ENCODE measurements around the gene F7. TPM values are rescaled to one million over a fixed set of nuclear protein-coding genes. Genes with fewer than 3 reads are reported as not detected.
"Not testable (repeated sequence)": the region's sequence is repeated elsewhere in the genome, so short reads cannot be mapped to it uniquely, and the experiment has no call there.

The F7 gene
- polyA plus RNA-seq, 3 donors = 0.07 to 0.12 TPM; not detected in 1

DNA sequence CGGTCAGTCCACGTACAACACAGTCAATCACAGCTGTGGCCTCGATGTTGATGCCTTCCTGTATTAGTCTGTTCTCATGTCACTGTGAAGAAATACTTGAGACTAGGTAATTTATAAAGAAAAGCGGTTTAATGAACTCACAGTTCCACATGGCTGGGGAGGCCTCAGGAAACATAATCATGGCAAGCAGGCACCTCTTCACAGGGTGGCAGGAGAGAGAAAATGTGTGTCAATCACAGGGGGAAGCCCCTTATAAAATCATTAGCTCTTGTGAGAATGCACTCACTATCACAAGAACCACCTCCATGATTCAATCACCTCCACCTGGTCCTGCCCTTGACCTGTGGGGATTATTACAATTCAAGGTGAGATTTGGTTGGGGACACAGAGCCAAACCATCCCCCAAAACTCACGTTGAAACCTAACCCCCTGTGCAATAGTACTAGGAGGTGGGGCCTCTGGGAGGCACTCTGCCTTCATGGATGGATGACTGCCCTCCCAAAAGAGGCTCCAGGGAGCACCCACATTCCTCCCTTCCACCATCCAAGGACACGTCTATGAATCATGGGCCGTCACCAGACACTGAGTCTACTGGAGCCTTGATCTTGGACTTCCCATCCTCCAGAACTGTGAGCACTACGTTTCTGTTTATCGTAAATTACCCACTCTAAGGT lies 50.5 kb downstream of the F7 start:
- WGBS, 3 donors = 84 to 89% (median 89%) methylated on average over 9 of the region's 9 CpGs
- H3K27ac ChIP-seq (ENCODE audit: low read depth, low read length) = no peak overlapping the region

- WGBS, 3 donors = 67 to 73% (median 70%) methylated on average over 12 of the region's 12 CpGs
- no peak overlapping the region for H3K27ac ChIP-seq (ENCODE audit: low read depth, low read length)
Measured at GRCh38 chr13:113157206-113157928, 51.8 kb downstream of the F7 start.

- no peak within 1 kb of the TSS for H3K27ac ChIP-seq (ENCODE audit: low read depth, low read length)
- 45 to 65% (median 61%) methylated on average over 16 of the region's 16 CpGs for WGBS, 3 donors
Measured at GRCh38 chr13:113157929-113158747, 52.5 kb downstream of the F7 start, which contains the start of gene PROZ. TSS of gene PROZ (plus strand) at chr13:113158648. CDS start at chr13:113158661, 13 bp downstream.

- 69 to 82% (median 75%) methylated on average over 7 of the region's 7 CpGs for WGBS, 3 donors
- H3K27ac ChIP-seq (ENCODE audit: low read depth, low read length) = no peak overlapping the region
Measured at GRCh38 chr13:113158946-113159345, 53.4 kb downstream of the F7 start.

GRCh38 chr13:113159701-113160100 lies 54.1 kb downstream of the F7 start:
- H3K27ac ChIP-seq (ENCODE audit: low read depth, low read length) = no peak overlapping the region
- WGBS, 3 donors = 85 to 89% (median 88%) methylated on average over 20 of the region's 20 CpGs

DNA sequence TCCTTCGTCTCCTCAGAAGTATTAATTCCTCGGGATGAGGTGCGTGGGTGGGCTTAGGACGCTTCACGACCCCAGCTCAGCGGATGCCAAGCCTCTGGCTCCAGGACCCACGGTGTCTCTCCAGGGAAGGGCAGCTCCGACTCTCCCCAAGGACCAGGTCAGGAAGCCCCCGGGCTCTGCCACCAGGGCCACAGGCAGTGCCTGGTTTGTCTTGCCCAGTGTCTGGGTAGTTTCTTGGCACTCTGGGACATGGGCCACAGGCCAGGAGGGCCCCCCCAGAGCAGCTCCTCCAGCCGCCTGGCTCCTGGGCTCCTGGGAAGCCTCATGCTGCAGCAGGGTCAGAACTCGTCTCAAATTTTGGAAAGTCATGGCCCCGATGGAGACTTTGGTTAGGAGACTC lies 55.4 kb downstream of the F7 start:
- 65 to 74% (median 67%) methylated on average over 12 of the region's 12 CpGs for WGBS, 3 donors
- H3K27ac ChIP-seq (ENCODE audit: low read depth, low read length) = no peak overlapping the region

GRCh38 chr13:113161433-113161832 lies 55.8 kb downstream of the F7 start:
- 47 to 62% (median 53%) methylated on average over 9 to 16 of the region's 16 CpGs for WGBS, 3 donors
- H3K27ac ChIP-seq (ENCODE audit: low read depth, low read length) = no peak overlapping the region

DNA sequence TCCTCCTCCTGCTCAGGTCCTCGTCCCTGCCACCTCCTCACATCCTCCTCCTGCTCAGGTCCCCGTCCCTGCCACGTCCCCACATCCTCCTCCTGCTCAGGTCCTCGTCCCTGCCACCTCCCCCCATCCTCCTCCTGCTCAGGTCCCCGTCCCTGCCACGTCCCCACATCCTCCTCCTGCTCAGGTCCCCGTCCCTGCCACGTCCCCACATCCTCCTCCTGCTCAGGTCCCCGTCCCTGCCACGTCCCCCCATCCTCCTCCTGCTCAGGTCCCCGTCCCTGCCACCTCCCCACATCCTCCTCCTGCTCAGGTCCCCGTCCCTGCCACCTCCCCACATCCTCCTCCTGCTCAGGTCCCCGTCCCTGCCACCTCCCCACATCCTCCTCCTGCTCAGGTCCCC lies 56.4 kb downstream of the F7 start:
- H3K27ac ChIP-seq (ENCODE audit: low read depth, low read length) = not testable (repeated sequence)
- WGBS, 3 donors = 10 to 29% (median 24%) methylated on average over 9 to 11 of the region's 13 CpGs

GRCh38 chr13:113162783-113163685 lies 57.4 kb downstream of the F7 start:
- WGBS, 3 donors = 20 to 37% (median 34%) methylated on average over 25 of the region's 25 CpGs
- H3K27ac ChIP-seq (ENCODE audit: low read depth, low read length) = no peak overlapping the region

DNA sequence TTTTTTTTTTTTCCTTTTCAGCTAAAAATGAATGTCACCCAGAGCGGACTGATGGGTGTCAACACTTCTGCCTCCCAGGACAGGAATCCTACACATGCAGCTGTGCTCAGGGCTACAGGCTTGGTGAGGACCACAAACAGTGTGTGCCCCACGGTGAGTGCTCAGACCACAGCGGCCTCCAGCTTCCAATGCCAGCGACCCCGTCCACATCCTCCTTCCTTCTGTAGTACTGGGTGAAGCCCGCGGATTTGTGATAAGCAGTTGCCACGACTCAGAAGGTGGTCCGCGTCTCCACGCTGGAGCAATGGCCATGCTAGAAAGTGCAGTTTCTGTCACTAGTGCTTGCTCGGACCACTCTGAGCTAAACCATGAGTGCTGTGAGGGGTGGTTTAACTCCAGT lies 58.9 kb downstream of the F7 start:
- no peak overlapping the region for H3K27ac ChIP-seq (ENCODE audit: low read depth, low read length)
- WGBS, 3 donors = 62 to 85% (median 85%) methylated on average over 12 of the region's 12 CpGs

- H3K27ac ChIP-seq (ENCODE audit: low read depth, low read length) = no peak overlapping the region
- WGBS, 3 donors = 90 to 92% (median 92%) methylated on average over 10 of the region's 10 CpGs
Measured at GRCh38 chr13:113166266-113166665, 60.7 kb downstream of the F7 start.

GRCh38 chr13:113166681-113167080 lies 61.1 kb downstream of the F7 start:
- 87 to 89% (median 89%) methylated on average over 5 of the region's 5 CpGs for WGBS, 3 donors

GRCh38 chr13:113167155-113167554 lies 61.6 kb downstream of the F7 start:
- WGBS, 3 donors = 89 to 91% (median 90%) methylated on average over 10 of the region's 10 CpGs

More at GRCh38 chr13:113166681-113167080, 61.1 kb downstream of the F7 start:
- H3K27ac ChIP-seq (ENCODE audit: low read depth, low read length) = no peak overlapping the region

GRCh38 chr13:113167575-113167974 lies 62.0 kb downstream of the F7 start:
- H3K27ac ChIP-seq (ENCODE audit: low read depth, low read length) = no peak overlapping the region
- WGBS, 3 donors = 96 to 100% (median 99%) methylated on average over 3 of the region's 3 CpGs

More at GRCh38 chr13:113167155-113167554, 61.6 kb downstream of the F7 start:
- H3K27ac ChIP-seq (ENCODE audit: low read depth, low read length) = no peak overlapping the region

- 89 to 96% (median 89%) methylated on average over 7 of the region's 7 CpGs for WGBS, 3 donors
- no peak overlapping the region for H3K27ac ChIP-seq (ENCODE audit: low read depth, low read length)
Measured at GRCh38 chr13:113168211-113168610, 62.6 kb downstream of the F7 start.

- no peak overlapping the region for H3K27ac ChIP-seq (ENCODE audit: low read depth, low read length)
- 81 to 93% (median 88%) methylated on average over 13 of the region's 13 CpGs for WGBS, 3 donors
Measured at GRCh38 chr13:113169277-113170272, 64.0 kb downstream of the F7 start.
